Common myeloid progenitor, CD34-positive (primary cell): ENCODE results near the gene ELOVL6.

Experiments used
- CTCF ChIA-PET: fragments of 350-600 bp; sonication (Branson Sonifier 250); formaldehyde crosslinking; loops from one replicate; lab custom pipeline; 2021; ENCODE audit warnings: antibody characterized with exemption; lab: Charles Lee
- POLR2A ChIA-PET: fragments of 350-600 bp; sonication (Branson Sonifier 250); formaldehyde crosslinking; loops from one replicate; lab custom pipeline; 2021; ENCODE audit warnings: antibody characterized with exemption; lab: Charles Lee
- DNase-seq, 3 donors: peaks; one replicate each; pipeline versions ENCODE4 v3.0.0 to v3.0.0-alpha.2; 2013
- H3K27ac ChIP-seq, 2 experiments: 1 replicate in 1 of 2; 2 replicates in 1 of 2; pipeline ENCODE4 v1.7.0; 2013; ENCODE audit warnings: inconsistent platforms in 2 of 2, low read length in 2 of 2, mild to moderate bottlenecking in 2 of 2, low read depth in 1 of 2, moderate library complexity in 1 of 2; ENCODE audit not compliant: severe bottlenecking in 2 of 2, insufficient read depth in 1 of 2, poor library complexity in 1 of 2
- H3K27me3 ChIP-seq, 5 experiments: replicated peaks in 2 of 5; 1 replicate in 3 of 5; 2 replicates in 2 of 5; pipeline versions ENCODE4 v1.6.1 to v1.7.0; 2013; ENCODE audit warnings: low read length in 4 of 5, mild to moderate bottlenecking in 2 of 5, moderate library complexity in 2 of 5, inconsistent platforms in 1 of 5; ENCODE audit not compliant: insufficient read depth in 5 of 5, control insufficient read depth in 4 of 5
- H3K36me3 ChIP-seq, 4 experiments: 1 replicate in 2 of 4; 2 replicates in 2 of 4; pipeline versions ENCODE4 v1.6.1 to v1.7.0; 2013; ENCODE audit warnings: low read length in 3 of 4, control low read depth in 1 of 4, mild to moderate bottlenecking in 1 of 4; ENCODE audit not compliant: control insufficient read depth in 4 of 4, insufficient read depth in 4 of 4
- H3K4me1 ChIP-seq, 4 experiments: 1 replicate in 3 of 4; 2 replicates in 1 of 4; pipeline versions ENCODE4 v1.6.1 to v1.7.1; 2013; ENCODE audit warnings: low read length in 3 of 4, mild to moderate bottlenecking in 3 of 4, control low read depth in 1 of 4, inconsistent platforms in 1 of 4, moderate library complexity in 1 of 4; ENCODE audit not compliant: control insufficient read depth in 4 of 4, insufficient read depth in 4 of 4; ENCODE audit errors: control extremely low read depth in 1 of 4
- H3K4me3 ChIP-seq, 7 experiments: 1 replicate in 4 of 7; 2 replicates in 3 of 7; pipeline versions ENCODE4 v1.5.1 to v1.7.0; 2013; ENCODE audit warnings: mild to moderate bottlenecking in 7 of 7, low read length in 6 of 7, moderate library complexity in 6 of 7, inconsistent platforms in 2 of 7, low read depth in 2 of 7, control low read depth in 1 of 7; ENCODE audit not compliant: insufficient read depth in 4 of 7, control insufficient read depth in 1 of 7; ENCODE audit errors: extremely low read depth in 1 of 7
- H3K9me3 ChIP-seq, 5 experiments: 1 replicate in 4 of 5; 2 replicates in 1 of 5; pipeline versions ENCODE4 v1.6.1 to v1.7.1; 2013; ENCODE audit warnings: low read length in 4 of 5, mild to moderate bottlenecking in 2 of 5, inconsistent platforms in 1 of 5, low read depth in 1 of 5, moderate library complexity in 1 of 5; ENCODE audit not compliant: control insufficient read depth in 4 of 5, insufficient read depth in 2 of 5; ENCODE audit errors: control extremely low read depth in 1 of 5
- WGBS: methylation state at CpG from one replicate; pipeline ENCODE4 v1.1.5; 2013; ENCODE audit not compliant: insufficient coverage; 5-methylcytosine and 5-hydroxymethylcytosine counted together

The ELOVL6 gene

DNA sequence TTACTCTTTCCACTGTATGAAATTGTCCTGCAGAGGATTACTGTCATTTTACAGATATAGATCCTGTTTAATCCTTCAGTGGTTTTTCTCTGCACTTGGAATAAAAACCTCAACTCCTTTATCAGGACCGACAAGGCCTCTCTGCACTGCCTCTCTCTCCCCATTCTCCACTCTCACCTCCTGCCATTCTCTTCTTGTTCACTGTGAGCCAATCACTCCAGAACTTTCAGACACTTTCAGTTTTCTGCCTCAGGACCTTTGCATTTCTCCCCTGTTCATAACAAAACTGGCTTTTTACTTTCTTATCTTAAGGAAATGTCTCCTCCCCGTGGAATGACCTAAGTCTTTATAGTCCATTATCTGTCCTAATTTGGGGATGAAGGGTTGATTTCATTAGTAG lies 137.3 kb downstream of the ELOVL6 start:
- ChIA-PET POLR2A (no interaction called here), CTCF (interaction anchor here (4.6 kb wide), 1 partner anchor 12 kb away, joined by 17 read pairs; no protein-coding TSS in a partner anchor)
- 90% methylated on average over 1 of the region's 2 CpGs for WGBS
- Histone ChIP-seq H3K36me3 (peaks cover 0 to 6% (median 0%) of the 10 kb centered on the region in 4 experiments), H3K9me3 (no peaks in the 10 kb centered on the region), H3K27ac (no peak overlapping the region), H3K4me1 (peaks cover 0 to 15% (median 5%) of the 10 kb centered on the region in 4 experiments), H3K4me3 (no peak overlapping the region), H3K27me3 (no peaks in the 10 kb centered on the region)
- DNase-seq = no peak

DNA sequence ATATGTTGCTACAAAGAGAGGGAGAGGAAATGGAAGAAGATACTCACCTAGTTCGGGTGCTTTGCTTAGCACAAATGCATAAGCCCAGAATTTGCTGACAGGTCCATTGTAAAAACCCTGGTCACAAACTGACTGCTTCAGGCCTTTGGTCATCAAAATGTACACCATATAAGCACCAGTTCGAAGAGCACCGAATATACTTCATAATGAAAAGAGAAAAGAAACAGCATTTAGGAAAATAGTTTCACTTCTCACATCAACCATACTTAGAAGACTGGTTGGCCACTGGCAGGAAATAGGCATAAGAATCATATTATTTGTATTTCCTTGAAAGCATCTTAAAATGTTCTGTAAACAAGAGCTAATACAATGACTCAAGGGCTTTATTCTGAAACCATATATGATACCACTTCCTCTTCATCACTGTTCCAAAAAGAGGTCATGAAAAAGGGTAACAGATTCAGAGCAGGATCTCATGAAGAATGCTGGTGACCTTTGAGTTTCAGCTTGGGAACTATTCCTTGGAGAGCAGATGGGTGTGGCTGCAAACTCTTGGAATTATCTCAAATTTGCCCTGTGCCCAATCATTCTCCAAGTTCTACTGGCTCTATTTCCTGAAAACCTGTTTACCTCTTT lies 138.7 kb downstream of the ELOVL6 start:
- H3K4me3 ChIP-seq = no peak overlapping the region
- H3K4me1 ChIP-seq = peaks cover 0 to 21% (median 14%) of the 10 kb centered on the region in 4 experiments
- no peaks in the 10 kb centered on the region for H3K9me3 ChIP-seq
- ChIA-PET CTCF (interaction anchor here (1.0 to 4.6 kb wide), 2 partner anchors 11 to 26 kb away, joined by 3 to 17 read pairs; no protein-coding TSS in a partner anchor), POLR2A (no interaction called here)
- H3K36me3 ChIP-seq = peaks cover 0 to 6% (median 0%) of the 10 kb centered on the region in 4 experiments
- no peak overlapping the region for H3K27ac ChIP-seq
- no peaks in the 10 kb centered on the region for H3K27me3 ChIP-seq
- DNase-seq = peak in 2 of 3 donors; percentile 43 to 50
- WGBS = no CpG with 5 or more reads among the region's 3 CpGs

DNA sequence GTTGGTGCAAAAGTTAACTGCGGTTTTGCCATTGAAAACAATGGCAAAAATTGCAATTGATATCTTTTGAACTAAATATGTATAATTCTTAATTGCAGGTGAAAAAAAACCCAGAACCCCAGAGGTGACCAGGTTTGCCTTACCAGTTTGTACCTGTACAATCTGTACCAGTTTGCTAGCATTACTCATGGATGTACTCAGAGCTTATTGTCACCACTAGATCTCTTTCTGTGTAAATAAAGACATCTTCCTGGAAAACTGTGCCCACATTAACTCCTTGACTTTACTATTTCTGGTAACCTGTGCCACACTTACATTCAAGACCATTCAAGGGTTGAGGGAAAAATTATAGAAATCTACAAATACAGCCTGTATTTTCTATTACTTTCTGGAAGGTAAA lies 139.7 kb downstream of the ELOVL6 start:
- Histone ChIP-seq H3K36me3 (peaks cover 0 to 9% (median 0%) of the 10 kb centered on the region in 4 experiments), H3K9me3 (no peaks in the 10 kb centered on the region), H3K27ac (no peak overlapping the region), H3K4me1 (peaks cover 0 to 21% (median 14%) of the 10 kb centered on the region in 4 experiments), H3K27me3 (no peaks in the 10 kb centered on the region), H3K4me3 (no peak overlapping the region)
- DNase-seq = no peak
- ChIA-PET POLR2A (no interaction called here), CTCF (interaction anchor here (0.8 to 4.6 kb wide), 2 partner anchors 8 to 10 kb away, joined by 5 to 17 read pairs; no protein-coding TSS in a partner anchor)
- no CpG with 5 or more reads among the region's 1 CpG for WGBS

DNA sequence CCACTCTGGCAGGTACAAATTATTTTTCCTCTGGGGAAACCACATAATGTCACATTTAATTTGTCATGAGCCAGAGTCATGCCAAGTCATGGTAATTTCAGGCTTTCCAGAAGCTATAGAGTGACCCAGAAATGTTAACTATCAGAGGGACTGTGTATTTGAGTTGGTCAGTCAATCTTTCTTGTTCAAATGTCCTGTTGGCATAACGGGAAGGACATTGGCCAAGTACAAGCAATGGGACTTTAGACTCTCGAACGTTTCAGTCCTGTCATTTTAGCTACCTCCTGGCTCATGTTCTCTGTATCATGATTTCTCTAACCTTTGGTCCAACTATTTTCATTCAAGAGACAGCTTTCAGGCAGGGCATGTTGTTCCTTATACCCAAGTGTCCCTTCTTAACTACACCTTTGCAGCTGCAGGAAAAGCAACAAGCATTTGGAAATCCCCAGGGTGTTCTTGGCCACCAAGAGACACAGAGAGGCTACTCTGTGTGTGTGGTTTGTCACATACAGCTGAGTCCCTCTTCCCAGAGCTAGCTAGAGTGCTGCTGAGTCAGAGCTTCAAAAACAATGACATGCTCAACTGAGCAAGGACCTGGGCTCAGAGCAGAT lies 143.2 kb downstream of the ELOVL6 start:
- Histone ChIP-seq H3K27me3 (no peaks in the 10 kb centered on the region), H3K4me3 (no peak overlapping the region), H3K27ac (no peak overlapping the region), H3K4me1 (peaks cover 0 to 20% (median 13%) of the 10 kb centered on the region in 4 experiments), H3K9me3 (no peaks in the 10 kb centered on the region), H3K36me3 (peaks cover 0 to 19% (median 3%) of the 10 kb centered on the region in 4 experiments)
- ChIA-PET CTCF (interaction anchor here (0.7 to 1.9 kb wide), 9 partner anchors 9 to 162 kb away, joined by 3 to 5 read pairs (median 3); partner anchors contain the start of gene ELOVL6), POLR2A (no interaction called here)
- DNase-seq = peak in 2 of 3 donors; percentile 68 to 76
- 17% methylated on average over 3 of the region's 3 CpGs for WGBS

DNA sequence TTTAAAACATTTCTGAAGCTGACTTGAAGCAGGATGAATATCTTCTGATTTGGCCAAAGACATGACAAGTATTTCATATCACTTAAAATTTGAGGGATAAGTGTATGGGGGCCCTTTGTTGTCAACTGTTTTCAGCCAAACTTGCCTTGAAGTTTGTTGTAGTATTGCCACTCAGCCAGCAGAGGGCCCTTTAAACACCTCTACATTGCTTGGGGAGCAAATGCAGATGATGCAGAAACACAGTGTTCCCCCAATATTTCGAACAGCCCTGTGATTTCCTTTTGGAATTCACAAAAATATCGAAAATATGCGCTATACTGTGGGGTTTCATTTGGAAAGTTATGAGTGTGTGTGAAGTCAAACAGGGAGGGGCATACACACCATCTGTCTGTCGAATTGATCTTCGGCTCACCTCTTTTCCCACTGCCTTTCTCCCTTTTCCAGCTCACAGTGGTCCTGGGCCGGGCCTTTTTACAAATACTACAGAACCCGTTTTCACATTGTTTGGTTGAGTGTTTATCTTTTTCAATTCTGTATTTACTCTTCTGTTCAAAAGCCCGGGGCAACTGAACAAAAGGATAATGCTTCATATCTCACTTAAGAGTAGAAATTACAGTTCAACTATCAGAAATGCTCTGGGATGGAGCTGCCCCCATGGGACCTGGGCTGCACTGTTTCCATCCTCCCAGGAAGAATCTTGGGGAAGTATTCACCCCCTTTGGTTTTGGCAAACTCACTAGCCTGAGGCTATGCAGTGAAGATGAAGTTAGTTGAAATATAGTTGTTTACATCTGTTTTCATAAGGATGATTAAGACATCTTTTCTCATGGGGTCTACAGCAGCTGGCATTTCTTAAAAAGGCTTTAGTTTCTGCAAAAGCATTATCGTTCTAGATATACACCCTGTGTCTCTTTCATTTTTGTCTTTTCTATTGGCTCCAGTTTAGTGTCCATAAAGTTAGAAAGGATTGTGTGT lies 148.2 kb downstream of the ELOVL6 start:
- 100% methylated on average over 1 of the region's 9 CpGs for WGBS
- ChIA-PET POLR2A (no interaction called here), CTCF (interaction anchor here (0.6 to 3.3 kb wide), 34 partner anchors 9 to 469 kb away, joined by 3 to 23 read pairs (median 5); partner anchors contain the start of gene ELOVL6)
- Histone ChIP-seq H3K27ac (no peak overlapping the region), H3K36me3 (peaks cover 0 to 13% (median 3%) of the 10 kb centered on the region in 4 experiments), H3K9me3 (no peaks in the 10 kb centered on the region), H3K4me3 (no peak overlapping the region), H3K4me1 (peaks cover 0 to 7% (median 2%) of the 10 kb centered on the region in 4 experiments), H3K27me3 (no peaks in the 10 kb centered on the region)
- DNase-seq = peak; percentile 46 to 69 (median 63)

GRCh38 chr4:110046588-110047049 lies 151.8 kb downstream of the ELOVL6 start:
- no peak for DNase-seq
- WGBS = 98% methylated on average over 5 of the region's 5 CpGs
- Histone ChIP-seq H3K27me3 (no peaks in the 10 kb centered on the region), H3K4me3 (no peak overlapping the region), H3K4me1 (no peaks in the 10 kb centered on the region), H3K36me3 (peaks cover 0 to 9% (median 3%) of the 10 kb centered on the region in 4 experiments), H3K9me3 (no peaks in the 10 kb centered on the region), H3K27ac (no peak overlapping the region)
- POLR2A ChIA-PET = no interaction called here
- CTCF ChIA-PET = interaction anchor here (0.7 to 2.0 kb wide), 4 partner anchors 8 to 173 kb away, joined by 3 to 6 read pairs (median 4); no protein-coding TSS in a partner anchor
